WTC11 (cell line): ENCODE results near the gene SMIM29. TPM values are rescaled to one million over a fixed set of nuclear protein-coding genes. Genes with fewer than 3 reads are reported as not detected.

Experiments
- ATF6 ChIP-seq: sonication (generic); formaldehyde crosslinking; IDR thresholded peaks from 2 replicates; pipeline ENCODE4 v1.8.1; 2023; ENCODE audit warnings: mild to moderate bottlenecking, missing genetic modification reagents
- CREB1 ChIP-seq: sonication (generic); formaldehyde crosslinking; IDR thresholded peaks from 2 replicates; pipeline ENCODE4 v1.8.0; 2023; ENCODE audit warnings: mild to moderate bottlenecking, missing genetic modification reagents
- ERG ChIP-seq: fragments of 250-450 bp; sonication (Bioruptor Pico); IDR thresholded peaks from 2 replicates; pipeline ENCODE4 v1.8.0; 2021; ENCODE audit warnings: mild to moderate bottlenecking
- ETV6 ChIP-seq: sonication (generic); formaldehyde crosslinking; IDR thresholded peaks from 2 replicates; pipeline ENCODE4 v1.8.1; 2022; ENCODE audit warnings: mild to moderate bottlenecking, missing genetic modification reagents
- FOXK1 ChIP-seq: sonication (generic); formaldehyde crosslinking; IDR thresholded peaks from 2 replicates; pipeline ENCODE4 v1.8.0; 2022; ENCODE audit warnings: mild to moderate bottlenecking, moderate library complexity, missing genetic modification reagents
- GABPB1 ChIP-seq: sonication (generic); formaldehyde crosslinking; IDR thresholded peaks from 2 replicates; pipeline ENCODE4 v1.8.1; 2023; ENCODE audit warnings: mild to moderate bottlenecking, missing genetic modification reagents
- GRHL2 ChIP-seq: fragments of 250-450 bp; sonication (Bioruptor Pico); IDR thresholded peaks from 2 replicates; pipeline ENCODE4 v1.8.0; 2022; ENCODE audit warnings: mild to moderate bottlenecking, moderate library complexity; ENCODE audit not compliant: insufficient replicate concordance, severe bottlenecking
- HMGXB4 ChIP-seq: sonication (generic); formaldehyde crosslinking; IDR thresholded peaks from 2 replicates; pipeline ENCODE4 v1.8.1; 2023; ENCODE audit warnings: mild to moderate bottlenecking, moderate library complexity, missing genetic modification reagents
- KAT7 ChIP-seq: sonication (generic); formaldehyde crosslinking; IDR thresholded peaks from 2 replicates; pipeline ENCODE4 v1.8.1; 2023; ENCODE audit warnings: missing genetic modification reagents, mild to moderate bottlenecking, borderline replicate concordance
- MAX ChIP-seq: sonication (generic); formaldehyde crosslinking; IDR thresholded peaks from 2 replicates; pipeline ENCODE4 v1.8.0; 2022; ENCODE audit warnings: mild to moderate bottlenecking, missing genetic modification reagents
- MXD4 ChIP-seq: fragments of 250-450 bp; sonication (Bioruptor Pico); IDR thresholded peaks from 2 replicates; pipeline ENCODE4 v1.8.0; 2021; ENCODE audit warnings: mild to moderate bottlenecking, moderate library complexity, borderline replicate concordance
- MYBL2 ChIP-seq: sonication (generic); formaldehyde crosslinking; IDR thresholded peaks from 2 replicates; pipeline ENCODE4 v1.8.1; 2023; ENCODE audit warnings: mild to moderate bottlenecking, moderate library complexity, missing genetic modification reagents
- NFATC4 ChIP-seq: fragments of 250-450 bp; sonication (Bioruptor Pico); IDR thresholded peaks from 2 replicates; pipeline ENCODE4 v1.9.0; 2021; ENCODE audit warnings: mild to moderate bottlenecking
- NR3C1 ChIP-seq: sonication (generic); formaldehyde crosslinking; conservative IDR thresholded peaks from 2 replicates; pipeline ENCODE4 v1.8.1; 2023; ENCODE audit warnings: low read depth, mild to moderate bottlenecking, missing genetic modification reagents
- PREB ChIP-seq: sonication (generic); formaldehyde crosslinking; IDR thresholded peaks from 2 replicates; pipeline ENCODE4 v1.8.1; 2022; ENCODE audit warnings: mild to moderate bottlenecking, missing genetic modification reagents, moderate library complexity, borderline replicate concordance
- RELA ChIP-seq: sonication (generic); formaldehyde crosslinking; IDR thresholded peaks from 2 replicates; pipeline ENCODE4 v1.8.1; 2022; ENCODE audit warnings: missing genetic modification reagents, mild to moderate bottlenecking, borderline replicate concordance
- SOX15 ChIP-seq: fragments of 250-450 bp; sonication (Bioruptor Pico); IDR thresholded peaks from 2 replicates; pipeline ENCODE4 v1.9.0; 2021; ENCODE audit warnings: mild to moderate bottlenecking
- TEAD1 ChIP-seq: sonication (generic); formaldehyde crosslinking; IDR thresholded peaks from 2 replicates; pipeline ENCODE4 v1.8.0; 2022; ENCODE audit warnings: mild to moderate bottlenecking, missing genetic modification reagents
- USF2 ChIP-seq: sonication (generic); formaldehyde crosslinking; IDR thresholded peaks from 2 replicates; pipeline ENCODE4 v1.8.1; 2023; ENCODE audit warnings: mild to moderate bottlenecking, missing genetic modification reagents, moderate library complexity
- ZNF138 ChIP-seq: sonication (generic); formaldehyde crosslinking; conservative IDR thresholded peaks from 2 replicates; pipeline ENCODE4 v1.8.1; 2022; ENCODE audit warnings: mild to moderate bottlenecking, moderate library complexity, missing genetic modification reagents
- ZNF317 ChIP-seq: sonication (generic); formaldehyde crosslinking; IDR thresholded peaks from 2 replicates; pipeline ENCODE4 v1.8.1; 2023; ENCODE audit warnings: low read depth, mild to moderate bottlenecking, moderate library complexity, missing genetic modification reagents, borderline replicate concordance
- ZNF512 ChIP-seq: sonication (generic); formaldehyde crosslinking; IDR thresholded peaks from 2 replicates; pipeline ENCODE4 v1.8.1; 2022; ENCODE audit warnings: missing genetic modification reagents, borderline replicate concordance
- ZNF532 ChIP-seq: fragments of 250-450 bp; sonication (Bioruptor Pico); IDR thresholded peaks from 2 replicates; pipeline ENCODE4 v1.9.0; 2021; ENCODE audit warnings: mild to moderate bottlenecking, borderline replicate concordance
- ZNF671 ChIP-seq: fragments of 250-450 bp; sonication (Bioruptor Pico); IDR thresholded peaks from 2 replicates; pipeline ENCODE4 v1.8.0; 2021; ENCODE audit warnings: mild to moderate bottlenecking
- total RNA-seq: library from RNA; stranded (reverse); gene quantifications from 3 replicates; pipeline ENCODE4 v1.2.3, GENCODE V29; 2021

SMIM29 gene
- total RNA-seq, 1 experiment from 2014 or later: 11.7 TPM

- TF ChIP-seq ATF6 (CRISPR knock-in tag) (no peak), ZNF671 (no peak), MYBL2 (CRISPR knock-in tag) (no peak), MAX (CRISPR knock-in tag) (no peak; the same call in 1 of the 2 replicates), NFATC4 (CRISPR knock-in tag) (no peak), KAT7 (CRISPR knock-in tag) (peak; percentile 99), TEAD1 (CRISPR knock-in tag) (no peak), ETV6 (CRISPR knock-in tag) (0 out of 2 replicates have a peak, but pooled peaks have one; percentile 27), GRHL2 (no peak), ZNF138 (CRISPR knock-in tag) (no peak), FOXK1 (CRISPR knock-in tag) (no peak), MXD4 (CRISPR knock-in tag) (no peak), ZNF532 (CRISPR knock-in tag) (no peak), SOX15 (no peak), ERG (0 out of 2 replicates have a peak, but pooled peaks have one; percentile 52), PREB (0 out of 2 replicates have a peak, but pooled peaks have one; percentile 68), HMGXB4 (CRISPR knock-in tag) (peak; percentile 75; the same call in 1 of the 2 replicates), CREB1 (CRISPR knock-in tag) (no peak), USF2 (CRISPR knock-in tag) (no peak), ZNF512 (CRISPR knock-in tag) (no peak), NR3C1 (no peak), RELA (CRISPR knock-in tag) (no peak), ZNF317 (CRISPR knock-in tag) (0 out of 2 replicates have a peak, but pooled peaks have one; percentile 31), GABPB1 (CRISPR knock-in tag) (peak; percentile 80)
Observed at GRCh38 chr6:34237722-34238584, 10.9 kb downstream of the SMIM29 start (continued).
